CD4-positive, alpha-beta T cell treated with Interleukin-15 for 4 hours (primary cell): ENCODE measurements around the gene PHOSPHO1.
A peak's percentile ranks its signal among the peaks of the same experiment; 100 is the strongest.

Experiments
- DNase-seq: peaks from one replicate; pipeline ENCODE4 v3.0.0-alpha.2; 2020; ENCODE audit warnings: low spot score

The PHOSPHO1 gene

DNA sequence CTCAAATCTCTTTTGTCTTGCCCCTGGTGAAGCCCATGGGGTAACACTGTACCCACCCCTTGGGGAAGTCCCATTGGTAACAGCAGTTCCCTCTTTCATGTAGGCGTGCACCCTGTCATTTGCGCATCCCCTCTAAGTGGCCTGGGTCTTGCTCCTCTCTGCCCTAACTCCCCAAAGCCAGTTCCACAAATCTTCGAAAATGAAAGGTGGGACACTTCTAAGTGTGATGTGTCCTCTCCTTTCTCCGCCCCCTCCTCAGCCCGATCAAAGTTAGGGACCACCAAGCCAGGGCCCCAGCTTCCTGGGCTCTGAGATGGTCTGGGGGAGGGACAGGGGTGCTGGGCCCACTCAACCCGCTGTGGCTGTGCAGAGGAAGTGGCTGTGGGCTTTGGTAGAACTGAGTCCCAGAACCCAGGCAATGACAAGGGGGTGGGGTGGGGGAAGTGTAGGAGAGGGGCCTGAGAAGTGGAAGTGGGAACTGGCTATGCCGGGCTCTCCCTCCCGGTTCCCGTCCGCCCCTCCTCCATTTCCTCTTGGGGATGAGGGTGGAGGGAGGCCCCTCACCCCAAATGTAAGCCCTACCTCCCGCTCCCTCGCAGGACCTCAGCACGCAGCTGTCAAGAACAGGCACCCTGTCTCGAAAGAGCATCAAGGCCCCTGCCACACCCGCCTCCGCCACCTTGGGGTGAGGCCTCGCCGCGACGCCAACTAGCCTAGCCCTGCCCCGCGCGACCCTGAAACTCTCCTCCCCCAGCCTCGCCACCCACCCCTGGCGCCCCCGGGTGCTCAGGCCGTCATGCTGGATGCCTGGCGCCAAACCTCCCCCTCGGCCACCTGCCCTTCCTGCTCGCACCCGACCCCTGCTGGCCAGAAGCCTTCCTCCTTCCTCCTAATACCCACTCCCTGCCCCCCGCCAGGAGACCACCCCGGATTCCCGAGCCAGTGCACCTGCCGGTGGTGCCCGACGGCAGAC lies 11.4 kb downstream of the PHOSPHO1 start:
- DNase-seq: peak; percentile 69

DNA sequence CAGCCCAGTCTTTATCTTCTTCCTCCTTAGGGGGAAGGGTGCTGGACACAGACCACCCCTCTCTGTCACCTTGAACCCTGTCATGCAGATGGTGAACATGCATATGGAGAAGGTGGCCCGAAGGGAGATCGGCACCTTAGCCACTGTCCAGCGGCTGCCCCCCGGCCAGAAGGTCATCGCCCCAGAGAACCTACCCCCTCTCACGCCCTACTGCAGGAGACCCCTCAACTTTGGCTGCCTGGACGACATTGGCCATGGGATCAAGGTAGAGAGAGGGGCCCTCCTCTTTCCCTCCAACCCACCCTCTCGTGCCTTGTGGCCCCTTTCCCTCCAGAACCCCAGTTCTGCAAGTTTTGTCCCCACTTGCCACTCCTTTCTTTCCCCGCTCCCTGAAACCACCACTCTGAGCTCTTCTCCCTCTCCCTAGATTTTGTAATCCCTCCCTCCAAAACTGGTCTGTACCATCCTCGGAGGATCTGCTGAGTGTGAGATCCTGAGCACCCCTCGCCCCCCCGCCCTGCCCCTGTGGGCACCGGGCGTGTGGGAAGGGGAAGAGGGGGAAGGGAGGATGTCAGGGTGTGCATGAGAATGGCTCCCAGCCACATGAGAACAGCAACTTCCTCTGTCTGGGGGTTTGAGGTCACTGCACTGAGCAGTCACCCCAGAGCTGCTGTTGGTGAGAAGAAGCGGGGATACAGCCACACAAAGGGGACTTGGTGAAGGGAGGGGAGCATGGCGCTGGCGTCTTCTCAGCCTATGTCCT lies 12.8 kb downstream of the PHOSPHO1 start:
- DNase-seq: peak; percentile 78

DNA sequence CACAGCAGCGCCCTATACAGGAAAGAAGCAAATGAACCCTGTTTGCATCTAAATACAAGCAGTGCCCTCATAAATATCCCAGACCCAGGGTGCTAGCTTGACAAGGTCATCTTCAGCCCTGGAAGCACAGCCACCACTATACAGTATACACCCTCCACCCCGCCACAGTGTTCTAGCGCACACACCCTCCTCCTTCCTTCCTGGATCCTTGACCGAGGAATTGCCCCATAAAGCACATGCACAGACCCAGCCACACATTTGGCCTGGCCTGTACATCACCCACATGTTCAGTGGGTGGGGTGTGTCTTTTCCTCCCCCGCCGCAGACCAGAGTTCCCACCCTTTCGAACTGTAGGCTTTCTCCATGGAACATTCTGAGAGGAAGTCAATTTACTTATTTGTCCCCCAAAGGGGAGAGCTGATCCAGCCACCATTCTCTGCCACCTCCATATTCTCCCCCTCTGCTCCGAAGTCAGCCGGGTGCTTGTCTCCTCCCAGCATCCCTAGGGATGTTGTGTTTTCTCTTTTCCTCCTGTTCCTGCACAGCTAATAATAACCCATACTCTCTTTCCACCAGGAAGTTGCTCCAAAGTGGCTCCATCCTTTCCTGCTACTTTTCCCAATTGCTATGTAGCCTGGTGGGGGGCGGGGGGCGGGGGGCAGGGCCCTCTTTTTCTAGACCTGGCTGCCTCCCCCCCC lies 13.5 kb downstream of the PHOSPHO1 start:
- DNase-seq: no peak

DNA sequence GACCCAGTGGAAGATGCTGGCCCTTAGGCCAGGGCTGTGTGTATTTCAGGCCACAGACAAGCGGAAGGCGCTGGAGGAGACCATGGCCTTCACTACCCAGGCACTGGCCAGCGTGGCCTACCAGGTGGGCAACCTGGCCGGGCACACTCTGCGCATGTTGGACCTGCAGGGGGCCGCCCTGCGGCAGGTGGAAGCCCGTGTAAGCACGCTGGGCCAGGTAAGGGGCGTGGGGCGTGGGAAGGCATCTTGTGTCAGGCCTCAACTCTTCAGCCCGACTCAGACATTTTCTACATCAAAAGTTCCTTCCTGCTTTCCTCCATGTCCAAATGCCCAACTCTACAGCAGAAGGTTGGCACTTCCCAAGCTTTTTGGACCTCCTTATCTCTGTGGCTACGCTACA lies 14.1 kb downstream of the PHOSPHO1 start:
- no peak for DNase-seq

DNA sequence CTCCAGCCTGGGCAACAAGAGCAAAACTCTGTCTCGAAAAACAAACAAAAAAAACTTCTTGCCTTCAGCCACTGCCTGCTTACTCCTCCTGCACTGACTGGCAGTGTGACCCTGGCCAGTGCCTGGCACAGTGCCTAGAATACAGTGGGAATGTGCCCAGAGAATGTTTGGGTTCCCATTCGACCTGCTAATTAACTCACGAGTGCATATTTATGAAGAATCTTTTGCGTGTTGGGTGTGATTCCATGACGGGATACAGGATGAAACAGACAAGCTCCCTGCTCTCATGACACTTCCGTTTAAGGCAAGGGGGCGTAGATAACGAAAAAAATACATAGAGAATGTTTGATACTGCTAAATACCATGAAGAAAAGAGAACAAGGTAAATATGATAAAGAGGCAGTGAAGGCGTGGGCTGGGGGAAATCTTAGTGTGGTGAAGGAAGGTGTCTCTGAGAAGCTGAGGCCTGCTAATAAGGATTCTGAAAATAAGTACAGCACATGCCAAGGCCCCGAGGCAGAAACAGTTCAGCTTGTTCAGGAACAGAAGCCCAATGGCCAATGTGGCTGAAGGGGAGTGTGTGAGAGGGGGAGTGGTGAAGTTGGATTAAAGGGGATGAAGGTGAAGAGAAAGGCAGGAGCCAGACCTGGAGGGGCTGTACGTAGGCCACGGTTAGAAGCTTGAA lies 15.8 kb downstream of the PHOSPHO1 start:
- DNase-seq: no peak

DNA sequence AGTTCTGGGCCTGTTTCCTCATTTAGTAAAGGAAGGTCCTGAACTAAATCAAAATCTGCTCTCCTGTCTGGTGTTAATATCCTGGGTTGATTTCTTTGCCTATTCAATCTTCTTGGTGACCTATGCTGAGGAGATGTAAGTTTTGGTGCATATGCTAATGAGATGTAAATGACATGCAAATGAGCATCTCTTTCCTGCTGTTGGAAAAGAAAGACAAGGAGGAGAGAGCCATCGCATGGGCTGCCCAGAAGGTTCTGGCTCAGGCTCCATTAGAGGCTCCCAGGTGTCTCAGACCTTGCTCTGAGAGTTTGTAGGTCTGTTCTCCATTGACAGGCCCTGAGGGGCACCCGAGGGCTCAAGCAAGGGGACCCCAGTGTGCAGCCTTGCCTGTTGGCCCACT lies 16.7 kb downstream of the PHOSPHO1 start:
- DNase-seq: no peak

DNA sequence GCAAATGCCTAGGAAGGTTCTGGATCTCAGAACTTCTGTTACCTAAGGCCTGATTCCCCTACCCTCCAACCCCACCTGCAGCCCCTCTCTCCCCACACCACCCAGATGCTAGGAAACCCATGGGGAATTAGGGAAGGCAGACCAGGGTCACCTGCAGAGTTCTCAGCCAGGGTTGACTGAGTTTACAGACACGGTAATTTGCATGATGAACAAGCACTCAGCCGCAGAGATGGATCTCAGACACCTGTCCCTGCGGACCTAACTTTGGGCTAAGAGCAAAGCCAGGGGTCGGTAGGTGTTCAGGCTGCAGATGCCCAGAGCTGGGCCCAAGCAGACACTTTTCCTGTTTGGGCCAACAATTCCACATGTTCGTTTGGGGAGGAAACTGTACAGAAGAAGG lies 17.2 kb downstream of the PHOSPHO1 start:
- no peak for DNase-seq

DNA sequence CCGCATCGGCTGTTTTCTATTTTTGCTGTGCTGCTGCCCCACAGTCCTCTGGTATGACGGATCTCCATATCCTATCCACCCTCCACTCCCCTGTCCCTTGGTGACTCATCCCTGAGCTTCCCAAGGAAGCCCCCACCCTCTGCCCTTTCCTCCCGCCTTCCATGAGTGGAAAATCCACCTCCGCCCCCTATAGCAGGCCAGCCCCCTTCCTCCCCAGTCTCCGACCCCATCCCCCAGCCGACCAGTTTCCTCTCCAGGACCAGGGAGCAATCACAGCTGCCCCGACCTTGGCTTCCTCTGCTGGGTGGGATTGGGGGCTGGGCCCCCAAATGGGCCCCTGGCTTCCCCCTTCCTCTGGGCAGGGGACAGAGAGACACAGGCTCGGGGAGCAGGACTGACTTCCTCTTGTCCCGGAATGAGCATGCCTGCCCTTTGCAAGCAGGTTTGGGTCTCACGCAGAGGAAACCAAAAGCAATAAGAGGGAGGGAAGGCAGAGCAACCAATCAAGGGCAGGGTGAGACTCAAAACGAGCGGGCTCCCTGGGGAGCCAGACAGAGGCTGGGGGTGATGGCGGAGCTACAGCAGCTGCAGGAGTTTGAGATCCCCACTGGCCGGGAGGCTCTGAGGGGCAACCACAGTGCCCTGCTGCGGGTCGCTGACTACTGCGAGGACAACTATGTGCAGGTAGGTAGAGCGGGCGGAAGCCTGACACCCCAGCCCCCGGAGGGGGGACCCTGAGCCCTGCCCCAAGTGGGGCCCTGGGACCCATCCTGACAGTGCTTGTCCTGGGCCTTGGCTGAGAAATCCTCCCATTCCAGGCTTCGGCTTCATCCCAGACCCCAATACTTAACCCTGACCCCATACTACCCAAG lies 20.2 kb downstream of the PHOSPHO1 start, which contains the start of the genes ABI3 and GNGT2:
ABI3 (plus strand) TSS at position 550 of the 872 bp plus-strand sequence; CDS start at position 568, 18 bp downstream.
GNGT2 (minus strand) TSS at position 417 of the 872 bp plus-strand sequence. CDS start 3,152 bp downstream, outside the sequence.
- DNase-seq: peak; percentile 63

DNA sequence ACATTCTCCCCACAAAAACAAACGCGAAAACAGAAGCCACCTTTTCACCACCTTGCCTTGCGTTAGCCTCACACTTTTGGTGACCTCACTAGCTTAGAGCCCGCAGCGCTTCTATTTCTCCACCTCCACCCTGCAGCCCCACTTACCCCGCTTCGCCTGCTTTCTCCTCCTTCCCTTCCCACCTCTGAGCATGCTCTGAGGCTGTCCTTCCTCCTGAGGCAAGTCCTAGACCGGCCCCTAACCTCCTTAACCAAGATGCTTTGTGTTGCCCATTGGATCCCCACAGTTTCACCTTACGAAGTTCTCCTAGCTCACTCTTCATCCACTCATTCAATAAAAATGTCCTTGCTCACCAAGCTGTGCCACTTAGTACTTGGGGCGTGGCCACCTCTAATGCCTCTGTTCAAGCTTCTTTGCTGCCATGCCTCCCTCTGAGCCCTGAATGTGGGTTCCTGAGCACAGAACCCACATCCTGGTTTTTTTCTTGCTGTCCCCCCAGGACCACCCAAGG lies 21.5 kb downstream of the PHOSPHO1 start:
- DNase-seq: no peak

DNA sequence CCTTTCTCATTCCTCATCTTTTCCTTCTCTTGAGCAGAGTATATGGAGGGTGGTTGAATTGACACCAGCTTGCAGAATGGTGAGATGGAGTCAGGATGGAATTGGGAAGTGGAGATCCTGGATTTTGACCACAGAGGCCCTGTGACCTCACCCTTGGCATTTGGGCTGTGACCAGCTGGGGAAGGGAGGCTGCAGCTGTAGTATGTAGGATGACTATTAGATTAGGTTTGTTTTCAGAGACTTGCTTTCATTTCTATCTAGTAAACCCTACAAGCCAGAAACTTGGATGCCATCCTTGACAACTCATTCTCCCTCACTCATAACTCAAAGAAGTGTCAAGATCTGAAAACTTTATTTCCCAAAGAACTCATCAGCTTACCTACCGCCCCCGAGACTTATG lies 26.1 kb downstream of the PHOSPHO1 start:
- DNase-seq: no peak

DNA sequence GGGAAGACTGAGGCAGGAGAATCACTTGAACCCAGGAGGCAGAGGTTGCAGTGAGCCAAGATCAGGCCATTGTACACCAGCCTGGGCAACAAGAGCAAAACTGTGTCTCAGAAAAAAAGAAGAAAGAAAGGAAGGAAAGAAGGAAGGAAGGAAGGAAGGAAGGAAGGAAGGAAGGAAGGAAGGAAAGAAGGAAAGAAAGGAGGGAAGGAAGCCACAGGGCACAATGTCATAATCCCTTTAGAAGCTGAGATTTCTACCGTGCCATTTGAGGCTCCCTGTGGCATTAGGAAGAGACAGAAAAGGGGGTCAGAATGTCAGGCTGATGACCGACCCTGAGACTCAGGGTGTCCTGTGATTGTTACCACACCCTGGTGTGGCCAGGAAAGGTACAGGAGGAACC lies 26.8 kb downstream of the PHOSPHO1 start:
- no peak for DNase-seq

DNA sequence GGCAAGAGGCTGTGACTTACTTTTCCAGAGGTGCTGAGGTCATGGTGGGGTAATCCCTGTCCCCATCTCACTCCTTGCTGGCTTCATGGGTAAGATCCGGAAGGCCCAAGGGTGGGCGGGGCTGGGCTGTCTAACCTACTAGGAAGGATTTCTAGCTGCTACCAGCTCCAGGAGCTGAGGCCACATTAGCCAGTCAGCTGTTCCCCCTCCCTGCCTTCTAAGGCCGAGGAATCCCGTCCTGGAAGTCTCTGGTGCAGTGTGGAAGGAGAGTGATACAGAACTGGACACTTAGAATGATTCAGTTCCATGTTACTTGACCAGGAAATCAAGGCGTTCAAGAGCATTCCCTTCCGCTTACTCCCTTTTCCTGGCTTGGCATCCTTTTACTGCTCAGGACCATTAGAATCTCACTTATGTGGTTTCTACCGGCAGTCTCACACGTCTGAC lies 29.1 kb downstream of the PHOSPHO1 start:
- DNase-seq: no peak

DNA sequence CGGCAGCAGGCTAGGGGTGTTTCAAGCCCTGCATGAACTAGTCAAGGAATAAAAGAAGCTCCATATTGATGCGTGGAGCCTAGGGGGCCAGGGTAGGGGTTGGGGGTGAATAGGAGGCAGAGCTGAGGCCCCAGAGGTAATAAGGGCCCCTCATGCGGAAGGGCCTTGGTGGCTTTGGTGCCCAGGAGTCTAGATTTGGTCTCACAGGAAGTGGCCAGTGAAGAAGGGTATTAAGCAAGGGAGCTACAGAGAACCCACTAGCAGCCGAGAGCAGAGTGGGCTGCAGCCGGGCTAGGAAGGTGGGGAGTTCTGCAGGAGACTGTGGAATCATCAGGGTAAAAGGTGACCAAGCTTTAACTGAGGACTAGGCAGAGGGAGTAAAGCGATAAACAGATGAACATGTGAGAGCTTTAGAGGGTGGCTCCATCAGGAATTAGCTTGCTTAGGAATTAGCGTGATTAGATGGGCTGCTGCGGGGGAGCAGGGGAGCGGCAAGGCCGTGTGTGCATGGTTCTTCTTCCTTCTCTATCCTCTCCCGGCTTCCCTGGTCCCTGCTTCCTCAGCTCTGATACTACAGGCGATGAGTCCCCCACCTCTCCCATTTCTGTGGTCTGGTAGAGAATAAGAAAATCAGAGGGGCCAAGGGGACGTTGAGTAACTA lies 30.0 kb downstream of the PHOSPHO1 start:
- no peak for DNase-seq

DNA sequence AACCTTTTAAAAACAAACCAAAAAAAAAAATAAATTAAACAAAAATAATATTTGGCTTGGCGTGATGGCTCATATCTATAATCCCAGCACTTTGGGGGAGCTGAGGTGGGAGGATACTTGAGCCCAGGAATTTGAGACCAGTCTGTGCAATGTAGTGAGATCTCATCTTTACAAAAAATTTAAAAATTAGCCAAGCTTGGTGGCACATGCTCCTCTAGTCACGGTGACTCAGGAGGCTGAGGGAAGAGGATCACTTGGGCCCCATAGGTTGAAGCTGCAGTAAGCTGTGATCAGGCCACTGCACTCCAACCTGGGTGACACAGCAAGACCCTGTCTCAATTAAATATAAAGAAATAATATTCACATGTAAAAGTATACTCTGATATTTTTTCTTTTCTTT lies 32.4 kb downstream of the PHOSPHO1 start:
- DNase-seq: no peak

DNA sequence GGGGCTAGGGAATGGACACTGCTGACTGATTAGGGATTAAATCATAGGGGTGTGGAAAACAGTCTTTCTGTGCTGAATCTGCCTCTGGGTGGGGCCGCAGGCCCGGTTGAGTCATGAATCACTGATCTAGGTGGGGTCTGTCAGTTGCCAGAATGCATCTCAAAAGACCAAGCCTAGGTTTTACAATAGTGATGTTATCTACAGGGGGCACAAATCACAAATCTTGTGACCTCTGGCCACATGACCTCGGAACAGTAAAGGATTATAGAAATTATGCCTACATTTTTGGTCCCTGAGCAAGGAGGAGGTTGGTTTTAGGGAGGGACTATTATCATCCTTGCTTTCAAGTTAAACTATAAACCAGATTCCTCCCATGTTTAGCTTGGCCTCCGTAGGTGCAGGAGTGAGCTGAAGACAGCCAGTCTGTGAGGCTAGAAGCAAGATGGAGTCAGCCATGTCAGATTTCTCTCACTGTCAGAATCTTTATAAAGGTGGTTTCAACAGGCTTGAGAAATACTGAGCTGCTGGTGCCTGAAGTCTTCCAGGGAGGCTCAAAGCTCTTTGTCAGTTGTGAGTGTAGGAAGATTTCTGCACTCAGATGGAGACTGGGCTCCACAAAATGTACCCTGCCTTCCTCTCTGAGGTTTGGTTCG lies 33.1 kb downstream of the PHOSPHO1 start:
- DNase-seq: no peak

DNA sequence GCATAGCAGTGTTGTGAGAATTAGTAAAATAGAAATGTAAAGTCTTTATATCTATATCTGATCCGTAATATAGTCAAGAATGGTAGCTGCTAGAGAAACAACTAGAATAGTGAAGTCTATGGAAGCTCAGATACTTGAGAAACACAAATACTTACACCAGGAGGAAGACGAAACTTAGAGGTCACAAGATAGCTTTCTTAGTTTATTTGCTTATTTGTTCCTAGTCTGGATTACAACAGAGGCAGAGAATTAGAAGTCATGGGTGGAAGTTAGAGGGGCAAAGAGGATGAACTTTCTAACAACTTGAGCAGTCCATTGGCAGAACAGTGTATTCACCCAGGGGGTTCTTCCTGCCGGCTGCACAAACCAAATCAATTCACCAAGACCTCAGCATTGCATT lies 34.1 kb downstream of the PHOSPHO1 start:
- no peak for DNase-seq

DNA sequence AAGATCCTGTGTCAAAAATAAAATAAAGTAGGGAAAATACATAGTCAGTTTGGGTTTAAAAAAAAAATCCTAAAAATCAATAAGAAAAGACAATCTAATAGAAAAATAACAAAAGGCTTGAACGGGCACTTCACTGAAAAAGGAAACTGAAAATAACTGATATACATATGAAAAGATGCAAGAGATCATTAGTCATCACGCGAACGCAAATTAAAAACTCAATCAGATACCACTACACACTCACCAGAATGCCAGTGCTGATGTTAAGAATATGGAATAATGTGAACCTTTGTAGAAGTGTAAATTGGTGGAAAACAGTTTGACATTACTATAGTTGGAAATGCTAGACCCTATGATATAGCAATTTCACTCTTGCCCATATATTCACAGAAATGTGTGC lies 34.8 kb downstream of the PHOSPHO1 start:
- DNase-seq: no peak

DNA sequence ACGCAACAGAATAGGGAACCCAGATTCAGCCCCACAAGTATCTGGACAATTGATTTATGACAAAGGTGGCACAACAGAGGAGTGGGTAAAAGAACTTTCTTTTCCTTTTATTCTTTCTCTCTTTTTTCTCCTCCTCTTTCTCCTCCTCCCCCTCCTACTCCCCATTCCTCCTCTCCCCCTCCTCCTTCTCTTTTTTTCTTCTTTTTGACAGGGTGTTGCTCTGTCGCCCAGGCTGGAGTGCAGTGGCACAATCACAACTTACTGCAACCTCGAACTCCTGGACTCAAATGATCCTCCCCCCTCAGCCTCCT lies 36.3 kb downstream of the PHOSPHO1 start:
- DNase-seq: no peak

DNA sequence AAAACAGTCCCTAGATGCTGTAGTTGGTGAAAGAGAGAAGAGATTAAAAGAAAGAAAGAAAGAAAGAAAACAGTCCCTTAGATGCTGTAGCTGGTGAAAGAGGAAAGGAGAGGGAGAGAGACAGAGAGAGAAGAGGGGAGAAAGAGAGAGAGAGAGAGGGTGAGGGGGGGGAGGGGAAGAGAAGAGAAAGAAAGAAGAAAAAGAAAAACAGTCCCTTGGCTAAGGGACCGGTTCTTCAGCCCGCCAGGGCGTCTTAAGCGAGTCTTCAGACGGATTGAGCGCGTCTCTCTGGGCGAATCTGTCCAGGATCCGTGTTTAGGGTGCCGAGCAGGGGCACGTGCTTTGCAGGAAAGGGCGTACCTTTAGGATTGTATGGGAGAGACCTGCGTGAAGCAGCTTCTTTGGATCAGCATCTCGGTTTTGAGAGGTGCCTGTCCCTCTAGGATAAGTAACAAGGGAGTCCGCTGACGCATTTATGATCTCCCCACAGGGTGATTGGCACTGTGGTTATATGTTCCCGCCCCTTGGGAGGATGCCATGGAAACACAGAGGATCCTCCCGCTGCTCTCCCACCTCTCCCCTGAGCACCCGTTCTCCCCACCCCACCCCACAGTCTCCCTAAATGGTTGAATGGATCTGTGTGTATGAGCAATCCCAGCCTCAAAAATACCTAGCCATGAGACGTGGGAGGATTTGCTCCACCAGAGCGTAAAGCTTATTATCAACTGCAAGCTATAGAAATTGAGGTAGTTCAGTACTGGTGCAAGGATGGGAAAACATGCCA lies 36.9 kb downstream of the PHOSPHO1 start:
- DNase-seq: no peak
